ENCODE results near the gene BRD2.

The BRD2 gene

DNA sequence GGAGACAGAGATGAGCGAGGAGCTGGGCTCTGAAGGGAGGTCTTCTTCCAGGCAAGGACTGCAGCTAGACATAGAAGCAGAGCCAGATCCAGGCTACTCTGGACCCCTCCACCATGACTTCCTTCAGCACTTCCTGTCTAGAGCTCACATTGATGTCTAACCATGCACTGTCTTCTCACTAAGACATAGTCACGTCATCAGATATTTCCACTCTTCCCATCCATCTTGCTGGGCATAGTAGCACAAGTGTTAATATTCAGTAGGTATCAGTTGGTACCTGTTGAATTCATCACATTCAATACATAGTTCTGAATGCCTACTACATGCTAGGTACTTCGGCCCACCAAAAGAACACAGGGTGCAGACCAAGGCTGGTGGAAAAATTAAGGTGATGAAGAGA is 18.4 kb upstream of the BRD2 start:
- no peak for DNase-seq

DNA sequence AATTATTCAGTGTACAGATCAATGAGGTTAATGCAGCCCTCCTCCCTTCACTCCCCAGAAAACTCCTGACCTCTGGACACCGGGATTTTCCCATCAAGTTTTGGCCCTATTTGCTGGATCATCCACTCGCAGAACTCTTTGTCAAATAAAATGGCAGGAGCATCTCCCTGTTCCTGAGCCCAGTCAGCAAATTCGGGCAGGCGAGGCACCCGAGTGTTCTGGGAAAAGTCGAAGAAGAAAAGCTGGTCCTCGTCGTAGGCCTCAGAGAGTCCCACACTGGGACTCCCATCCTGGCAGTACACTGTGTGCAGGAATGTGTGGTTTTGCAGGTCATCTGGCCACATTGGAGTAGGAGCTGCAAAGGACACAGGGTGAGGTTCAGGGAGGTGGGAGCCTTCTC is 17.9 kb upstream of the BRD2 start:
- DNase-seq = no peak

DNA sequence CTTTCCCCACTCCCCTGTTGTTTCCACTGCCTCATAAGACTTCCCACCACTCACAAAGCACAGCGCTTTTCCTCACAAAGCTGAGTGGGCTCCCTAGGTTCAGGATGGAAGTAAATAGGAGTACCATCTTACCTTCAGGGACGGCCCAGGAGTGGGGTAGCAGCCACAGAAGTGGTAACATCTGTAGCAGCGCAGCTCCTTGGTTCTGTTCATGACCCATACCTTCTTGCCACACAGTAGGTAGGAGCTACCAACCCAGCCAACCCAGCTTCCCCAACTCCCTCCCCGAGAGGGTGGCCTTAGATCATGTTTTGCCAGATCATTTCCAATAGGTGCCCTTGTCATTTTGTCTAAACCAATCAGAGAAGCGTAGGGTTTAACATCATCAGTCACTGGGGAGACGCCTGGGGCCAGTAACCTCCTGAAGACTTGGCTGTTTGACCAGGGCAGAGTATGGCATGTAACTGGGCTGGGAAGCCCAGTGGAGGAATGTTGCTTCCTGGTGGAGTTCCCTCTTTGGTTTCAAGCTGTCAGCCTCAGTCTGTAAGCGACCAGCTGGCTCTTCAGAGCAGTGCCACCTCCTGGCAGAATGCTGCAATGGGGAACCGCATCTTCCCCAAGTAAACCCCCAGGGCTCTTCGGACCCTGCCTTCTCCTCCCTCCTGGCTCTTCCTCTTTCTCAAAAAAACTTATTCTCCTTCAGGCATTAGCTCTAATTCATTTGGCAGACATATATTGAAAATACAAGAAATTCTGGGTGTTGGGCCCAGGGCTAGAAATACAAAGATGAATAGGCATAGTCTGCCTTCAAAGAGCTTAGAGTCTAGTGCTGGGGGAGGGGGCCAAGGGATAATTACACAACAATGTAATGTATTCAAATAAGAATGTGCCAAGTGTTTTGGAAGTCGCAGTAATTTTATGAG is 15.3 kb upstream of the BRD2 start, which contains the start of gene HLA-DMA:
Gene HLA-DMA (minus strand): TSS at position 281 of the 923 bp plus-strand sequence. CDS start 61 bp downstream, at position 220.
- peak; percentile 72 for DNase-seq

DNA sequence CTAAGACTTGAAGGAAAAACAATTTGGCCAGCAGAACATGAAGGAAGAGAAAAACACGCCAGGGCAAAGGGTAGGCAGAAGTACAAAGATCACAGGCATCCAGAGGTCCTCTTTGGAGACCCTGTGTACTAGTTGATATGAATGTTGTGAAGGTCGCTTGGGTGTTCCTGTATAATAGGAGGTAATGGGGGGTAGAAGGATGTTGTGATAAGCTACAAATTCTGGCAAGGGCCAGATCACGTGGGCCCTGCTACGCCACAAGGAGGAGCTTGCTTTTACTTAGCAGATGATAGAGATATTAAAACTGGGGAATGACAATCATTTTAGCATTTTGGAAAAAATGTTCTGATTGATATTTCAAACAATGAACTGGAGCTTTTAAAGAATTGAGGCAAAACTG is 14.6 kb upstream of the BRD2 start:
- DNase-seq = no peak

DNA sequence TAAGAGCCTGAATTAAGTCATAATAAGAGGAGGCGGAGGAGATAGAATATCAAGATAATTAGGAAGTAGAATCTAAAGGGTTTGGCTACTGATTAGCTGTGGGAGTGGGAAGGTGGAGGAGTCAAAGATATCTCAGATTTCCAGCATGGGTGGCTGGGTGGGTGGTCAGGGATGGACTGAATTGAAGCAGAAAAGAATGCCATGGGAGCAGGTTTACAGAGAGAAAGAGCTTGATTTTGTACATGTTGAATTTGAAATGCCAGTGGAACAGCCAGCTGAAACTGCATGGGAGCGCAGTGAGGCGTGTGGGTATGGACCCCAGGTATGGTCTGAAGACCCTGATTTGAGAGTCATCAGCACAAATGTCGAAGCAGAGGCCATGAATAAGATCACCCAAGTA is 14.1 kb upstream of the BRD2 start:
- DNase-seq = no peak

DNA sequence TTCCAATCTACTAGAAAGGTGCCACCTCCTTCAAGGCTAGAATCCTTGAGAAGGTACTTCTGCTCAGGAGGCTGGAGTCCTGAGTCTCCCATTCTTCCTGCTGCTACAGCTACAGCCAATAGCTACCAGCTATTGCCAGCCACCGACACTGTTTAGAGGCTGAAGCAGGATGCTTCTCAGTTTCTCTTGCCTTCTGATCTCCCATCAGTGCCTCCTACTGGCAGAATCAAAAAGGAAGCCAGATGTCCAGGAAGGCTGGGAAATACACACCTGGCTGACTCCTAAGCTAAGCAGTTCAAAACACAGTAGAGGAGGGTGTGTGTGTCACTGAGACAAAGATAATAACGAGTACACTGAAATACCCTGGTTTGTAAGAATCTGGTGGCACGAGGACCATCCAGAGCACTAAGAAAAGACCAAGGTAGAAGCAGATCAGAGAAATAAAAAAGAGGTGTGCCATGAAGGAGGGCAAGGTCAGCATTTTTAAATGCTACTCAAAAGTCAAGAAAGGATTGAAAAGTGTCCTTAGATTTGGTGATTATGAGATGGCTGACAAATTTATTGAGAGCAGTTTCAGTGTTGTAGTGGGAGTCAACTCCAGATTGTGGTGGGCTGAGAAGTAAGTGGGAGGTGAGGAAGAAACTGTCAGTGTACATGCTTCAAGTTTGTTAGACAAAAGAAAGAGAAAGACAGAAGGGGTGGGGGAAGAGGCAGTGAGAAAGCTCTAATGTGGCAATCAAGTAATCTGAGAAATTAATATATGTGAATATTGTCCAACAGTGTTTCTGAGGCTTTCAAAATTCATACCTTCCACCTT is 13.2 kb upstream of the BRD2 start:
- no peak for DNase-seq

DNA sequence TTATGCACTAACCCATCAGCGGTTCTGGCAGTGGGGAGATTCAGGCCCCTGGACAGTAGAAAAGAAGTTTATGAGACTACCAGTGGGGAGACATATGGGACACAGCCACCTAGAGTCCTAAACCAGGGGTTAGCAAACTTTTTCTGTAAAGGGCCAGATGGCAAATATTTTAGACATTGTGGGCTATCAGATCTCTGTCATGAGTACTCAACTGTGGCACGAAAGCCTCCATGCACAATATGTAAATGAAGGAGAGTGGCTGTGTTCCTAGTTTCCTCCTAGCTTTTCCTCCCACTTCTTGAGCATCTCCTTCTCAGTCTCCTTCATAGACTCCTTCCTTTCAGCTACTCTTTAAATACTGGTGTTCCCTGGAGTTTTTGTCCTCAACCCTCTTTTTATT is 12.2 kb upstream of the BRD2 start:
- DNase-seq = no peak

DNA sequence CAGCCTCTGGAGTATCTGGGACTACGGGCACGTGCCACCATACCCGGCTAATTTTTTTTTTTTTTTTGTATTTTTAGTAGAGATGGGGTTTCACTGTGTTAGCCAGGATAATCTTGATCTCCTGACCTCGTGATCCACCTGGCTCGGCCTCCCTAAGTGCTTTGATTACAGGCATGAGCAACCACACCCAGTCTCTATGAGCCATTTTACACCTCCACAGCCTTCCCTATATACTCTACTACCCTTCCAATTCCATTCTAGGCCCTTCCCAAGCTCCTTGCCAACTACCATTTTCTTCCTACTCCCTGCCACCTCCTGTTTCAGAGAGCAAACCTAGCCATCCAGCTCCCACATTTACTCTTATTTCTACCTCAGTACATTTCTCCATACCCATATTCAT is 7.8 kb upstream of the BRD2 start:
- DNase-seq = no peak

DNA sequence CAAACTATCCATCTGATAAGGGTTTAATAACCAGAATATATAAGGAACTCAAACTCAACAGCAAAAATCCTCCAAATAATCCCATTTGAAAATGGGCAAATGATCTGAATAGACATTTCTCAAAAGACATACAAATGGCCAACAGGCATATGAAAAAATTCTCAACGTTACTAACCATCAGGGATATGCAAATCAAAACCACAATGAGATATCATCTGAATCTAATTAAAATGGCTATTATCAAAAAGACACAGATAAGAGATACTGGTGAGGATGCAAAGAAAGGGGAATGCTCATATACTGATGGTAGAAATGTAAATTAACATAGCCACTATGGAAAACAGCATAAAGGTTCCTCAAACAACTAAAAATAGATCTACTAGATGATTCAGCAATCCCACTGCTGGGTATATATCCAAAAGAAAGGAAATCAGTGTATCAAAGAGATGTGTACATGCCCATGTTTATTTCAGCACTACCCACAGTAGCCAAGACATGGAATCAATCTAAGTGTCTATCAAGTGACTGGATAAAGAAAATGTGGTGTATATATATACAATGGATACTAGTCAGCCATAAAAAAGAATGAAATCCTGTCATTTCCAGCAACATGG is 6.1 kb upstream of the BRD2 start:
- DNase-seq = no peak

DNA sequence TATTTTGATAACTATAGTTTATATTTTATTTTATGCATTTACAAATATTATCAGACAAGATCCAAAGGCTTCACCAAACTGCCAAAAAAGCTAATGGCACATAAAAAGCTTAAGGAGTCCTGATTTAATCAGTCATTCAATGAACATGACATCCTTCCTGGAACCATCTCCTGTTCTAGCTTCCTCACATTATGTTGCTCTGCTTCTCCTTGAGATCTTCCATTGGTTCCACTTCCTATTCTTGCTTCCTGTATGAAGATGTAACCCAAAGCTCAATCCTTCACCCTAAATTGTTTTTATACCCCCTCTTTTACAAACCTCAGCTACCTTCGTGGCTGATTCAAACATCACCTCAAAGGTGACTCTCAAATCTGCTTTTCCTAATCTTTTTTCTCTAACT is 4.5 kb upstream of the BRD2 start:
- no peak for DNase-seq

DNA sequence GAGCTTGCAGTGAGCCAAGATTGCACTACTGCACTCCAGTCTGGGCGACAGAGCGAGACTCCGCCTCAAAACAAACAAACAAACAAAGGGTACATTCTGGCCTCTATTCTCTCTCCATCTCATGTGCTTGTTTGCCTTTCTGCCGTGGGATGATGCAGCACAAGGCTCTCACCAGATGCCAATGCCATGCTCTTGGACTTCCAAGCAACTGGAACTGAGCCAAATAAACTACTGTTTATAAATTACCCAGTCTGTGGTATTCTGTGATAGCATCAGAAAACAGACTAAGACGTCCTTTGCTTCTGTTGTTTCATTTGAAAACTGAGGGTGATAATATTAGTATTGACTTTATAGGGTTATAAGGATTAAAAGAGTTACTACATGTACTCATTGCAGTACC is 3.6 kb upstream of the BRD2 start:
- no peak for DNase-seq

DNA sequence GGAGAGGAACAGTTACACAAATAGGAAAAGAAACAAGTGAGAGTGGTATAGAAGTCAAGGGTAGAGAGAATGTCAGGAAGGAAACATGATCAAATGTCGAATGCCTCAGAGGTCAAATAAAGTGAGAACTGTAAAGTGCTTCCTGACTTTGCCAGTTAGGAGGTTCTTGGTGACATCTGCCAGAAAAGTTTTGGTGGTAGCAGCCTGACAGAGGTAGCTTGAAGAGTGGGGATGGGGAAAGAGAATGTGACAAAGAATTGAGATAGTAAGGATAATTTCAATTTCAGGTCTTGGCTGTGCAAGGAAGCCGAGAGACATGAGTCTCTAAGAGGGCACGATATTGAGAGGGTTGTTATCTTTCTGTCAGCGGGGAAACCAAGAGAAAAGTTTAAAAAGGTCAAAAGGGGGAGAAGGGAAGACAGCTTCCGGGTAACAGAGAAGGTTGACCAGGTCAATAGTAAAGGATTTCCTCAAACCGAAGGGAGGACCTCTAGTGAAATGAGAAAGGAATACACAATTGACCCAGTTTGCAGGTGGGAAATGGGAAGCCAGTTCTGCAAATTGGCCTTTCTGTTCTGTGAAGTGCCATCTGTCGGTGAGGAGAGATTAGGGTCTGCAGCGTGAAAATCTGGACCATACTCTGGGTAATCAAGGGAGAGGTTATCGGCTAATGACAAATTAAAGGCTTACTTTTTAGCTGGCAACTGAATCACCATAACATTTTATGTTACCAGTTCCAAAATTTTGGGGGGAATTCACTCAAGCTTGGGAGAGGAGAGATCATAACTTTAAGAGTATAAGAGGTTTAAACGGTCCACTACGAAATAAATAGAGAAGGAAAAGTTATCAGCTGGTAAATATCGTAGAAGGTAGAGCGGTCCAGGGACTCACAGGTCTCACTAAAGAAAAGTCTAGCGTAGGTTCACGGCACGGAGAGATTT is 973 bp upstream of the BRD2 start:
- DNase-seq = no peak

DNA sequence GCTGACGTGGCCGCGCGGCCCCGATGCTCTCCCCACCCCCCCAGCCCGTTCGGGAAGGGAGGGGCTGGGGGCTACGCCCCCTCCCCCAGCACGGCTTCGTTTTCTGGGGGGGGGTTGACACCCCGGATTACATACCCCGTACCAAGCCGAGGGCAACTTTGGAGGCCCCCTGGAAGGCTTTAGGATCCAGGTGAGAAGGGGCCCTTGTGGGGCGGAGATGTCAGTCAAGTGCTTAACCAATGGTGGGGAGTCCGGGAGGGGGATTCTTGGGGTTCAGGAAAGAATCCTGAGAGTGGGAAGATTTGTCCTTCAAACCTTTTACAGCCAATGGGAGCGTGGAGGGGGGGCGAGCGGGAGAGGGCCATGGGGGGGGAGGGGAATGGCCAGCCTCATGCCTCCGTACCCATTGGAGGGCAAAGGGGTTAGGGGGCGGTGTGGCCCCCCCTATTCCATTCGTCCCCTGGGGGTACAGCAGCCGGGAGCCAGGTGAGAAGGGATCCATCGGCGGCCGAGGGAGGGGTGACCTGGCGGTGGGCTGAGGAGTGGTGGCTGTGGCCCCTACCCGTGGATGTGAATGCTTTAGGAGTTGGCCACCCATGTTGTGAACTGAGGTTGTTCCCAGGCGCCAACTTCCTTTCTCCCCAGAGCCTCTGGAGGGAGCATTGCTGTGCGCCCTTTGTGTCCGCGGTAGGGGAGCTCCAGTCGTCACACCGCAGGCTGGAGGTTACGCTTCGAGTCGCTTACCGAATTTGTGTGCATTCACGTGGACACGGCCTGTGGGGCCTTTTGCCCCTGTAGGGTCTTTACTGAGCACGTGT is 682 bp downstream of the BRD2 start:
- peak; percentile 79 for DNase-seq

DNA sequence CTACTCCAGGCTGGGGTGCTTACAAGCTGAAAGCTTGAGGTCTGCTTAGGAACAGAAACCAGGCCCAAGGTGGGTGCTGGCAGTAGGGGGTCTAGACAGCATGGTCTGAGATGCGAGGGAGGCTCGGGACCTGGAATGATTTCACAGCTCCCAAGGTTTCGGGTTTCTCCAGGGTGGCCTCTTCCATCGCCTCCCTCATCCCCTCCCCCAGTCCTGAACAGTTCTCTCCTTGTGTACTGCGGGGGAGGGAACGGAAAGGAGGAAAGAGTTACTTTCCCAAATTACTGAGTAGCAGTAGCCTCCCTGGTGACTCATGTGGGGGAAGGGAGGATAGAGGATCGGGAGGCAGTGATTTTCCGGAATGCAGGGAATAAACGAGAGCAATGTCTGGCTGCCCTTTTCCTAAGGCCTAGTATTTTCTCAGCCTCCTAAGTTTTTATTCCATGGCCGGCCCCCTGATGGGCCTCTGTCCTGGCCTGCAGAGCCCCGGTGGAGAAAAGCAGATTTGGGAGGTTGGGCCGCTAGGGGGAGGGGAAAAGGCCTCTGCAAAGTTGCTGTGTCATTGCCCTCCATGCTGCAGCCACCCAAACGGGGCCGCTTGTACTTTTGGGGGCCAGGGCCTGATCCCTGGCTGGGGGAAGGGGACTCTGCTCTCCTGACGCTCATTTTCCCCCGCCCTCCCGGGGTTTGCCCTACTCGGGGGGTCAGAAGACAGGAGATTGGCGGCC is 1.5 kb downstream of the BRD2 start:
- peak; percentile 83 for DNase-seq

DNA sequence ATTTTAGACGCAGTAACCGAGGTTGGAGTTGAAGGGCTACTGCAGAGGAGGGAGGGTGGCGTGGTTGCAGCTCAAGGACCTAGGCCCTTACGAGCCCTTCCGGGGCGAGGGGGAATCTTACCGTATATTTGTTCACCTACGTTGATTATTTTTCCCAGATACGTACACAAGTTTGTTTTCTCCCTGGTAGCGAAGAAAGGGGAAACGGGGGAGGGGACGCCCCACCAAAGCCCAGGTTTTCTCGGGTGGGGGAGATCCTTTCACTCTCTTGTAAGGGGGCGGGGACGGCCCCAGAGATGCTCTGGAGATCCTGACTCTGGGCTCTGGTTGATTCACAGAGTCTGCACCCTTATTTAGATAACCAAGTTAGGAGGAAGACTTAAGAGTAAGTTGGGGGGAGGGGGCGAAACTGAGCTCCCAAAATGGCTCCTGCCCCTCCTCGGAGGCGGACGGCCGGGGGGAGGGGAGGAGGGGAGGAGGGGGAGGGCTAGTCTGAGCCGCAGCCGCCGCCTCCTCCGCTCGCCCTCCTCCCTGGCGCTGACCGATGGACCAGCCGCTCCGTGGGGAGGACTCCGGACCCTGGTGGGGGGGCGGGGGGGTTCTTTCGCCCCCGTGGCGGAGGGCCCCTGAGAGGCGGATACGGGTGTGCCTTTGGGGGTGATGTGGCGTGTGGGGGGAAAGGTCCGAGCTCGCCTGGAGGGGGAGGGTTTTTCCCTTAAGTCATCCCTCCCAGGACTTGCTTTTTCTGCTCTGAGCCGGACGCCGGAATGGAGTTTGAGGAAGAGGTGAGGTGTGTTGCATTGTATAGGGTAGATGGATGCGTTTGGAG is 2.2 kb downstream of the BRD2 start:
- peak; percentile 86 for DNase-seq

DNA sequence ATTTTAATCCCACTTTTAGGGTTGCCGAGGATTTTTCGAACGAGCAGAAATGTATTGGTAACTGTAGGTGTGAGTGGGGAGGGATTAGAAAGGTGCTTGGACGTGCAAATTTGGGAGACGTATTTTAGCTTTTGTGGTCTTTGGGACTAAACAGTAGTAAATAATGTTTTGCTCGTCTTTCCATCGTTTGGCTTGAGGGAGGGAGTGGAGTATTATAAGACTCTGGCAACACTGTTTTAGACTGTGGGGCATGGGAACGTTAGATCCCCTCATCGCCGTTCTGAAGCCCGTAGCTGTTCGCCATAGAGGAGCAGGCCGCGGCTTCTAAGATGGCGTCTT is 2.8 kb downstream of the BRD2 start:
- DNase-seq = no peak

DNA sequence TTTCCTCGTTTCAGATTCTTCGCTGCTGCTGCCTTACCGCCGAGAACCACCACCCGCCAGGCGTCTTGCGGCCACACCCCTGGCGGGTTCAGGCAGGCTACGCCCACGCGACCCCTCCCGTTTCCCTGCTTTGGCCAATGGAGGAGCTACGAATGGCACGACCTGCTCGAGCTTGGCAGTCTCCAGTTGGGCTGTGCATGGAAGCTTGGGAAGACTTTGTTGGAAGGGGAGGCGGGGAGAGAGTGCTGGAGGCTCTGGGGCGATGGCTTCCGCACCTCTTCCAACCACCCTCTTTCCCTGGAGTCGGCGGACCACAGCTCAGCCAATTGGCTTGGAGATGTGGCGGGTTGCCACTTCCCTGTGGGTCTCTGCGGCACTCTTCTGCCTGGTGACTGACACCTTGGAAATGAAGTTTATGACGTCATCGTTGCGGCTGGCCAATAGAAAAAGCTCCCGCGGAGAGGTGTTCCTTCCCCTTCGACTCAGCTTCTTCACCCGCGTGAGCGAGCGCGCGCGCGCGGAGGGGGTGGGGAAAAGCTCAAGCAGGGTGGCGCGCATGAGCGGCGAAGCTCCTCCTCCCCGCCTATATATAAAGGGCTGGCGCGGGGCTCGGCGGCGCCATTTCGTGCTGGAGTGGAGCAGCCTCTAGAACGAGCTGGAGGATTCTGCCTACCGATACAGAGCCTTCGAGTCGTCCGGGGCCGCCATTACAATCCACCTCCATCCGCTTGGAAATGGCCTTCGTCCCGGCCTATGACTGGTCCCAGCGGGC is 3.4 kb downstream of the BRD2 start:
- DNase-seq = peak; percentile 98

DNA sequence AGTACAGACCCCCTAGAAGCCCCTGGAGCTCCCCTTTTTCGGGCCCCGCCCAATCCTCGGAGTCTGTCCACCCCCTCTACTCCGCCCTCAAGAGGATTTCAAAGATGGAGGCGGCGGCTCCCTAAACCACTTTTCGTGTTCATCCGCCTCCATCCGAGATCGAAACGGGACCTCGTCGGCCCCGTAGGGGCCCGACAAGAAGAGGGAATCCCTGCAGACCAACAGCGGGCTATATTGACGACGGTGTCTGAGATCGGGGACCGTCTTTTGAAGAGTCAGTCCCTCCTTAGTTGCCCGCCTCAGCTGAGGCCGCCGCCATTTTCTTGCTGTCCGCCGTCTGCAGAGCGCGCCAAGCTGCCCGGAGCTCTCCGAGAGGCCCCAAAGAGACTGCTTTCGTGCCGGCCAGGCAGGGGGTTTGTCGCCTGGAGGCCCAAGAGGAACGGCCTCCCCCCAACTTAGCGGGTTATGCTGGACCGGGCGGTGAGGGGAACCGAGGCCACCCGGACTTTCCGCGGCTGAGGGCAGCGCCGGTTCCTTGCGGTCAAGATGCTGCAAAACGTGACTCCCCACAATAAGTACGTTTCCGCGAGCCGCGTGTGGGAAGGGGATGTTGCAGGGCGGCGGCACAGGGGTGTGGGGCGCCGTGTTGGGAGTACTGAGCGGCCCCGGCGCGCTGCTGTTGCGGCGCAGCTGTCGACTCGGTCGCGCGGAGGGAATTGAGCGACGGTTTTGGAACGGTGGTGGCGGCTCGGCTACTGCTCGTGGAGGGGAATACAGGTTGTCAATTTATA is 4.2 kb downstream of the BRD2 start:
- peak; percentile 50 for DNase-seq

Data from activated naive CD4-positive, alpha-beta T cell treated with anti-CD3 and anti-CD28 coated beads, Interleukin-2, amount 50 U/mL, for 16 hours (primary cell).